GM21576 (cell line): ENCODE results near the gene TMEM196.

Experiments
- ATAC-seq: cut with Tn5 transposase; IDR thresholded peaks from one replicate; pipeline ENCODE4 v1.9.1; 2021; ENCODE audit warnings: mild to moderate bottlenecking, moderate library complexity; ENCODE audit not compliant: unreplicated experiment

Gene TMEM196

GRCh38 chr7:19772841-19773760 lies at the start of gene TMEM196:
Gene TMEM196, minus strand, starts transcription at chr7:19773617. Its CDS starts 921 bp downstream, at chr7:19772696.
- no peak for ATAC-seq

DNA sequence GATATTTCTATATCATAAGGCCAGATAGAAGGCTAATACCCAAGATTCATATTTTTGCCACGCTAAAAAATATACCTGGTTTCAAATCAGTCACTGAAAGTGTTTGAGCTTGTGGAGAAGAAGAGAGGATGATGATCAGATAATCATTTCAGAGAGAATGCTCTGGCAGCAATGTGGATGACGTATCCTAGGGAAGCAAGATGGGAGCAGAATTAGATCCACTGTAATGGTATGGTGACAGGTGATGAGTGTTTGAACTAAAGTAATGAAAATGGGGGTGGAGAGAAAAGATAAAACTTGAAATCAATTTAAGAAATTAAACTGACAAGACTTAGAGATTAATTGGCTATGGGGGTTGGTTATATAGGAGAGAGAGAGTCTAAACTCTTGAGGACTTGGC lies 42.7 kb upstream of the TMEM196 start:
- no peak for ATAC-seq

DNA sequence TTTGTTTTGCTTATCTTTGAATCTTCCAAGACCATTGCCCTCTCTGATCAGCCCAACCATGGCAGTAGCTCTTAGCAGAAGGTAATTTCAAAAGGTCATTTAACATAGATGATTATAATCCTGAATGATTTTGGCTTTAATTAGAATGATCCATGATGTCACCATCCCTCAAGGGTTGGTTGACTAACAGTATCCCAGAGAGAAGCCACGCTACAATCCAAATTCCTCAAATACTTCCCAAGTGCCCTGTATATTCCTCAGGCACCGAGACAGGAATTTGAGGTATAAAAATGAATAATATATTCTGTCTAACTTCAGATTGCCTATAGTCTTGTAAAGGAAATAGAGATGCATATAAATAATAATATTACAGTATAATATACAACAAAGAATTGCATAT lies 42.1 kb upstream of the TMEM196 start:
- no peak for ATAC-seq

- no peak for ATAC-seq
These were observed 41.4 kb upstream of the TMEM196 start for GRCh38 chr7:19814776-19815175.

DNA sequence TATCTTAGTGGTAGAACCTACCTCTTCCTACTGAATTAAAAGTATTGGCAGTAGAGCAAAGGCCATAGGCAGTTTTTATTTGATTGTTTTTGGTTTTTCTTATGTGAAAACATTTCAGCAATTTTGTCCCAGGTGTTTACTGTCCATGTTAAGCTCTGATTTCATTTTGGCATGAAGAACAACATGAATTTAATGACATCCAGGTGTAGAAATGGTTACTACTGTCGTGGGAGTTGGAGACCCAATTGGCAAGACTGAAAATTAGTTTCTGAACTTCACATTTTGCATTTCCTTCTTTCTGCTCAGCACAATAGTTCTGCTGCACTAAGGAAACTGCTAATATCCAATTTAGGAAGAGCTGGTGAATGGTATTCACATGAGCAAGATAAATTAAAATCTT lies 38.0 kb upstream of the TMEM196 start:
- ATAC-seq = no peak

DNA sequence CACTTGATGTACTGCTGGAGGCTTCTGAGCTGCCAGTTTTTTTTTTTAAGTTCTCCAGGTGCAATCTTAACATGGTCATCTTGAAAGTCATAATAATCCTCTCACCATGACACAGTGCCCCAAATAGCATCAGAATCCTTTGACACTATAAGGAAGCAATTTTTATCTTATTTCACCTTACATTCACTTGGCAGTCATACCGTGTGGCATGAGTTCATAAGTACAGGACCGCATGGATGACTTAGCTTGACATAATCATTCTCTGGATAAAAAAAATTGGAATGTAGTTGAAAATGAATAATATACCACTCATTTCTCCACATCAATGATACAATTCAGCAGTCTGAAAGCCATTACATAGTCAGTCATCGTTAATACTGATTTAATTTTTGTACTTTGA lies 25.6 kb upstream of the TMEM196 start:
- no peak for ATAC-seq

GRCh38 chr7:19783541-19783940 lies 10.1 kb upstream of the TMEM196 start:
- ATAC-seq = no peak

DNA sequence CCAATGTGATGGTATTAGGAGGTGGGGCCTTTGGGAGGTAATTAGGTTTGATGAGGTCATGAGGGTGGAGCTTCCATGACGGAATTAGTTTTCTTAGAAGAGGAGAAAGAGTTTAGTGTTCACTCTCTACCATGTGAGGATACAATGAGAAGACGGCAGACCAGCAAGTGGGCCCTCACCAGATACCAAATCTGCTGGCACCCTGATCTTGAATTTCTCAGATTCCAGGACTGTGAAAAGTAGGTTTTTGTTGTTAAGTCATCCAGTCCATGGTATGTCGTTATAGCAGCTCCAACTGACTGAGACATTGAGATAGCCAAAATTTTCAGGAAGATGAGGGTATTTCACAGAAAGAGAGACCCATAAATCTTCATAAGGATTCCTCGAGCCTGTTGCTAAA lies 3.6 kb upstream of the TMEM196 start:
- no peak for ATAC-seq

DNA sequence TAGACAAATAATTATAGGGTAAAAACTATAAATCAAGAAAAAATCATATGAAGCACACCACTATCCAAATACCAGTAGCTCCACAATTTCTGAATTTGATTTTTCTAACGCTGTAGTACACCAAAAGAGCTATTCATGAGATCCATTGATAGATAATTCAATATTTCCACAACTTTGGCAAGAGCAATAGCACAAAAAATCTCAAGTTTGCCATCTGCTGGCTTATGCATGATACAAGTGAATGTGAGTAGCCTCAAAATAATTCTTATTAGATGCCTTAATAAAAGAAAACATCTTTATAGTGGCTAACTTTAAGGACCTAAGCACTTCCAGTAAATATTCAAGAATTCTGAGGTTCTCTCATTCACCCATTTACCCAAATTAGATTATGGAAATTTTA lies 2.2 kb upstream of the TMEM196 start:
- ATAC-seq = no peak

GRCh38 chr7:19772306-19772705 lies 1.1 kb downstream of the TMEM196 start:
- ATAC-seq = no peak

DNA sequence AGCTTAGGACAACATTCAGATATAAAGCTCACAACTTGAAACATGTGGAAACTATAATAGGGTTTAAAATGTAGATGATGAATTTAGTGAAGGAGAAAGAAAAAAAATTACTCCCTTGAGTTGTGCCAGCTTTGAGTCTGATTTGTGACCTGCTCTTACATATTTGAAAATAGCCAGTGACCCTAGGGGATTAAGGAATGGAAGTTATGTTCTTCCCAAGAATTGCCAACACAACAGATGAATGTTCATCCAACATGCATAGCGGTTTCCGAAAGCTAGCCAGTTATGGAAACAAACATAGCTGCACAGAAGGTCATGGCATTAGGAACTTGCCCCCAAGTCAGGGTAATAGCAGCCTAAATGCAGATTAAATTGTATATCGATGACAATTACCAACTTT lies 10.8 kb downstream of the TMEM196 start:
- no peak for ATAC-seq

- no peak for ATAC-seq
These were observed 18.8 kb downstream of the TMEM196 start for GRCh38 chr7:19754521-19755116.

DNA sequence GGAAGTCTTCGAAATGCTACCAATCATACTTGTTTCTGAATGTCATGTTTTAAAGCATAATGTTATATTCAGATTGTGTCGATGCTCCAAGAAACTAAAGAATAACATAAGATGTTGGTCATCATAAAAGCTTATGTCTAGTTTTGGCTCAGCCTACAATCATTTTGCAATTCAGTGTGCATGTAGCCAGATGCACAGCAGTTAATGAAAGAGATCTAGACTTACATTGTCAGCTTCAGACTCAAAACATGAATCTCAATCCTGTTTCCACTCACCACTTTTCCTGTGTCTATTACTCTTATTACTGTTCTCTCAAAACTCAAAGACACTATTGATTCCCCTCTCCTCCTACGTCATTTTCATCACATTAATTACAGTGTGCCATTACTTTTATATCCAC lies 21.4 kb downstream of the TMEM196 start:
- ATAC-seq = no peak

DNA sequence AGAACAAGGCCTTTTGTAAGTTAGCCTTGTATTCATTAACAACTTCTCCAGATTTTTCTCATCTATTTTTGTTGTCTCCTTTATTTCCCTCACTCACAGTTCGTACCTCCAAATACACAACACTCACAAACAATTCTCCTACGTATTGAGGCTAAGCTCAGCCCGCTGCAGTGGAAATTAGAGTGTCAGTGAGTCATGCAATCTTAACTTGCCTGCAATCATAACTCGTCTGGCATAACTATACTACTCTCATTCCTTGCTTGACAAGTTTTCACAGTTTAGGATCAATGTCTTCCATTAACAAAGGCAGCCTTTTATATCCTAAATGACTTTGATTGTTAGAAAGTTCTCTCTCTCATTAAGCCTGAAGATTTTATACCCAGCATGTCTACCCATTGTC lies 23.8 kb downstream of the TMEM196 start:
- ATAC-seq = no peak

- ATAC-seq = no peak
These were observed 25.6 kb downstream of the TMEM196 start for GRCh38 chr7:19747740-19748339.

GRCh38 chr7:19744075-19744474 lies 29.3 kb downstream of the TMEM196 start:
- no peak for ATAC-seq

- no peak for ATAC-seq
These were observed 44.7 kb downstream of the TMEM196 start for GRCh38 chr7:19728716-19729115.

GRCh38 chr7:19725770-19726169 lies 47.6 kb downstream of the TMEM196 start:
- ATAC-seq = no peak

DNA sequence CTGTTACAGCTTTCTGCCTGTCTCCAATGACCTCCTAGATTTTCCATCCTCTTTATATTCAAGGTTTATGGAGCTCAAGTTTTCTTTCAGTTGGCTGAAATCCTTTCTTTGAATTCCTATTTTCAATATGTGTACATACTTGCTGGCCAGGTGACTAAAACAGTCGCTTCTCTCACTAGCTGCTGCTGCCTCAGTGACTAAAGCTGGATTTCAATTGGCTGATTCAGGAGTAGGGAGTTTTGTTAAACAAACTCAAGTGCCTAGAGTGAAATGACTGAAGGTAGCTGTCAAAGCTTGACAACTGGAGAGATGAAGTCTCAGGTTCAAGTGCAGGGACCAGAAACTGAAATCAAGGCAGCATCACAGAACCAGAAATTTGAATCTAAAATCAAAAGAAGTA lies 57.9 kb downstream of the TMEM196 start:
- no peak for ATAC-seq

DNA sequence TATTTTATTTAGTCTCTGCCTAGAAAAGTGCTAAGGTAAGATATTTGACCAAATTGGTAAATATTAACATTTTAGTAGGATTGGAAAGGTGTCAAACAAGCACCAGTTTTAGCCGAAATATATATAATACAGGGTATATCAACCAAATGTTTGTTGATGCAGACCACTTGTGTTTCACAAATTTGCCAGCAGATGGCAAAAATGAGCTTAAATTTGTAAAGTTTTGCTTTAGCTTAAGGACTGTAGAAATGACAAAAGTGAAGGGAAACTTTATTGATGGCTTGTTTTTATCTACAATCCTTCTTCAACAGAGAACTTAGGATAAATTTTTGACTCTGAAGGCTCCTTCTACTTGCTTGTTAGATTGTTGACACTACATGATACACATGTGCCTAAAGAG lies 59.7 kb downstream of the TMEM196 start:
- ATAC-seq = no peak

GRCh38 chr7:19709249-19709578 lies 64.2 kb downstream of the TMEM196 start:
- peak; percentile 1 for ATAC-seq
